COLO668 (cell line): ENCODE measurements around the gene TDRD9.

ENCODE experiments used
- DNase-seq: peaks from one replicate; lab custom pipeline; 2025; ENCODE audit not compliant: unreplicated experiment; lab: John Stamatoyannopoulos, UW

Gene TDRD9

DNA sequence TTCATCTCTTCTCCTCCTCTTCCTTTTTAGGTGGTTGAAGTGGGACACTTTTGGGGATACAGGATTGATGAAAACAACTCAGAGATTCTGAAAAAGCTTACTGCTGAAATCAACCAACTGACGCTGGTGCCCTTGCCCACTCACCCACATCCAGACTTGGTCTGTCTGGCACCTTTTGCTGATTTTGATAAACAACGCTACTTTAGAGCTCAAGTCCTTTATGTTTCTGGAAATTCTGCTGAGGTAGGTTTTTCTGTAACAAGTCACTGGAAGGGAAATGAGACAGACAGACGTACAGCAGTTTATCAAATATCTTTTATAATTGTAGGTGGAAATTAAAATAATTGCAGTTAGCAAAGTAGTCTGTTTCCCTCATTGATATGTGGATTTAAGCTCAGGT is 97.3 kb downstream of the TDRD9 start:
- no peak for DNase-seq

DNA sequence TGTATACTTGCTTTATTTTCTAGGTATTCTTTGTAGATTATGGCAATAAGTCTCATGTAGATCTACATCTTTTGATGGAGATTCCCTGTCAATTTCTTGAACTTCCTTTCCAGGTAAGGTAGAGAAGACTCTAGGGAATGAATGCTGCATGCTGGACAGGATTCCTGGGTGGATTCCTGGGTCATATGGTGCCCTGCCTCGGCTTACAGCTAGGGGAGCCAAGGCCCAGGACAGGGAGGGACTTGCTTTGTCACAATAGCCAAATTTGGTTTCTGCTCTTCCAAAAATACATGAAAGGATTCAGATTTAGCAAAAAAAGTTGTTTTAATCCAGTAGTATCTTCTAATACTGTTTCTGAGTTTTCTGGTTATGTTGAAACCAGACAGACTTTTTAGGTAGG is 97.8 kb downstream of the TDRD9 start:
- no peak for DNase-seq

DNA sequence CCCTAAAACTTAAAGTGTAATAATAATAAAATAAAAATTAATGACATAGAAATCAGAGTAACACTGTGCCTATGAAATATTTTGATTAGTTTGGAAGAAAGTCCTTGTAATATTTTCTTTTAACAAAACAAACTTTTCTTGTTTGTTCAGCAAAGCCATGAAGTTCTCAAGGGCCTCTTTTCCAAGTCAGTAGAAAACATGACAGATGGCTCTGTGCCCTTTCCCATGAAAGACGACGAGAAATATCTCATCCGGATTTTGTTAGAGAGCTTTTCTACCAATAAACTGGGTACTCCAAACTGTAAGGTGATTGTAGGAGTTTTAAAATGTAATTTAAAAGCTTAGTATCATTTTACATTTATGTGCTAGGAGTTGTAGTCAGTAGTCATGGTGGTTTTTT is 102.7 kb downstream of the TDRD9 start:
- DNase-seq, result no peak

- no peak for DNase-seq
Measured at GRCh38 chr14:104031384-104031783, 103.1 kb downstream of the TDRD9 start.

- no peak for DNase-seq
Measured at GRCh38 chr14:104034976-104035699, 106.9 kb downstream of the TDRD9 start.

DNA sequence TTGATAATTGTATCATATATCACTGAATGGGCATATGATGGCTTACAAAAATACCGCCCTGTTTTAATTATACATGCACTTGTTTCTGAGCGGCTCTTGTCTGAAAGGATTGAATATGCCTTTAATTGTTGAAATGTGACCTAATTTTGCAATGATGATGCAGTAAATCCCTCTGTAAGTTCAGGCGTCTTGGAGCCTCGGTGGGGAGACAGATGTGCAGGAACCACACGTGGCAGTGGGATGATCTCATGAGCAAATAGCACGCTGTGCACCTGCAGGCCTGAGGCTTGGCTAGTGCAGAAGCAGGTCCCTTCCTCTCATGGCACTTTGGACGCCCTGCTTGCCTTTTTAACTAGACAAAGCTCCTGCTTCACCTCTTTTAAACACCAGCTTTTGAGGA is 108.0 kb downstream of the TDRD9 start:
- peak; percentile 37 for DNase-seq

- no peak for DNase-seq
Measured at GRCh38 chr14:104037074-104037473, 108.8 kb downstream of the TDRD9 start.

- no peak for DNase-seq
Measured at GRCh38 chr14:104037903-104038302, 109.6 kb downstream of the TDRD9 start.

GRCh38 chr14:104039214-104039613 is 111.0 kb downstream of the TDRD9 start:
- no peak for DNase-seq

DNA sequence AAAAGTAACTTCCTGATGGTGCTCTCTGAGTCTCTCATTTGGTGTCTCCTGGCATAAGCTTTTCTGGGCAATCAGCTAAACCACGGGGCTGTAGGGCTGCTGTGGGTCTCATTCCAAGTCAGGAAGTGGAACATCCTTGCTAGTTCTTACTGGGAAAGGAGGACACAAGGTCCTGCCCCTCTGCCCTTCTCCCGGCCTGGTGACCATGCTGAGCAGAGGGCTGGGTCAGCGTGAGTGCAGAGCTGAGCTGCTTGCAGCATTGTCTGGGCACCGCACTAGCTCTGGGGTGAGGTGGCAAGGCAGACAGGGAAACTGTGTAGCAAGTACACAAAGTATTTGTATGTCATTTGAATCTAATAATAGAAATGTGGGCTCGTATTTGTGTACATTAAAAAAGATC is 112.3 kb downstream of the TDRD9 start:
- no peak for DNase-seq

DNA sequence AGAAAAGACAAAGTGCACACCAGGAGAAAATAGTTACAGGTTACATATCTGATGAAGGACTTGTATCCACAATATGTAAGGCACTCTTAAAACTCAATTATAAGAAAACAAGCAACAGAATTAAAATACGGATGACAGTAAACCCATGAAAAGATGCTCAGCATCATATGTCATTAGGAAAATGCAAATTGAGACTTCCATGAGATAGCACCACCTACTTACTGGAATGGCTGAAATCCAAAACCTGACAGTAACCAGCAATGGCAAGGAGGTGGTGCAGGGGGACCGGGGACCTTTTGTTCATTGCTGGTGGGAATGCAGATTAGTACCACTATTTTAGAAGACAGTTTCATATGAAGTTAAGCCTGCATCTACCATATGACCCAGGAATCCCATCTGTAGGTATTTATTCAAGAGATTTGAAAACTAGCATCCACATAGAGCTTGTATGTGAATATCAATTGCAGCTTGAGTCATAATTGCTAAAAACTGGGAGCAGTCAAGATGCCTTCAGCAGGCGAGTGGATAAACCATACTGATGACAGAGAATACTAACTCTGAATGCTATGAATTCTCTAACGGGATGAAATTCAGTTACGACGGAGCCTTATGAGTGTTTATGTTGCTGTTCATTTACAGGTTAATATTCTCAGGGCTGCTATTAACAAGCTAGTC is 113.3 kb downstream of the TDRD9 start:
- no peak for DNase-seq

- no peak for DNase-seq
Measured at GRCh38 chr14:104044016-104044415, 115.8 kb downstream of the TDRD9 start.

DNA sequence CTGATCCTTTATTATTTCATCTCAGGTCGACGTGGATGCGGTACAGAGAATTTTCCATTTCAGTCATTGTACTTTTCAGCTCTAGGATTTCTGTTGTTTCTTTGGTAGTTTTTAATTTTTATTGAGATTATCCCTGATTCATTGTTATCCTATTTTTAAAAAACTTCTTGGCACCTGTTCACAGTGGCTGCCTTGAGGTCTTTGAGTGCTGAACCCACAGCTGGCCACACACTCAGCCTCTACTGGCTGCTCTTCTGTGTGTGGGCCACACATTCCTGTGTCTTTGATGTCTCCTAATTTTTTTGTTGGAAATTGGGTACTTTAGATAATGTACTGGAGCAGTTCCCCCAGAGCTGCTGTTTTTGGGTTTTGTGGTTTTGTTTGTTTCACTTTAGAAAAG is 119.5 kb downstream of the TDRD9 start:
- DNase-seq, result no peak

DNA sequence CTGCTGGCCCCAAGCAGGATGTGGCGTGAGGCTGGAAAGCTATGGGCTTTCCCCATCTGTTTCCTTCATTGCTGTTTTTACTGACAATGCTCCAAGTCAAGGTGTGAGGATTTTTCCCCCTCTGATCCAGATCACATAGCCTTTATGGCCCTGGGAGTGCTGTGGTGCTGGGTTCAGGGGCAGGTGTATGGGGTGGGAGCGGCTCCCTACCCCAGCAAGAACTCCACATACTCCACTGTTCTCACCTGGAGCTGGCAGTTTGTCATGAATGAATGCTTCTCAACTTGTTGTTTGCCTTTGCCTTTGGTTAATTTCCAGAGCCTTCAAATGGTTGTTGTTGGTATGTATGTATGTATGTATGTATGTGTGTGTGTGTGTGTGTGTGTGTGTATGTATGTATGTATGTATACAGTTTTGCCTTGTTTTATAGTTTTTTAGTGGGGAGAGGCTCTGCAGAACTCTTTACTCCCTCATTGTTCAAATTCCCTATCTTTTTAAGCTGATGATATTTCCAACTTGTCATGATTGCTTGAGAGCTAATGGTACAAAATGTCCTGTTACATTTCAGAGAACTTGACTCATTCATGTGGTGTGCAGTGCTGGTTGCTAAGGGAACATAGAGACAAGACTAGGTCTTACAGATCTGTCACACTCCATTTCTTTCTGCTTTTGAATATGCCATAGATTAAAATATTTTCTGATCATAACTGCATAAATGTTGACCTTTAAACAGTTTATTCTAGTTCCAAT is 120.7 kb downstream of the TDRD9 start:
- no peak for DNase-seq

- DNase-seq, result no peak
Measured at GRCh38 chr14:104049576-104050240, 121.5 kb downstream of the TDRD9 start.

- no peak for DNase-seq
Measured at GRCh38 chr14:104051092-104051813, 123.0 kb downstream of the TDRD9 start.

DNA sequence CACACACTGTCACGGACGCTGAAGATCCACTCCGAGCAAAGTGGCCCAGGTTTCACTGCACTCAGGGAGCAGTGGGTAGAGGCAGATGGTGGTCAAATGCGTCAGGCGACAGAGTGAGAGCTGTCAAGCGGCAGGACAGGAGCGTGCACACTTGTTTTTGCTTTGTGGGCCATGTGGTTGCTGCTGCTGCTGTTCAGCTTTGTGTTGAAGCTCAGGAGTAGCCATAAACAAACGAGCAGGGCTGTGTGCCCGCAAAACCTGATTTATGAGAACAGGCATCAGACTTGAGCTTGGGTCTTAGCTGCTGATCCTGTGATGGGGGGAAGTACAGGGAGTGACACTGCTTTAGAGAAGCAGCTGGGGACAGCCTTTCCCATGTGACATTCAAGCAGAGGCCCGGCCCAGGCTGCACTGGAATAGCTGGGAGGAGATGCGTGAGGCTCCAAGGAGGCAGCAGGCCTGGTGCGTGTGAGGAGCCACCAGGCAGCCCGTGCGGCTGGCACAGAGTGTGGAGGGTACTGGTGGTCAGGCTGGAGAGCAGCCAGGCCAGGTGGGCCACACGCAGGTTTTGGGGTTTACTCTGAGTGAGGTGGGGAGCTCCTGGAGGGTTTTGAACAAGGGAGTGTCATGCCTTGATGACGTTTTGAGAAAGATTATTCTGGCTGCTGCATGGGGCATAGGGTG is 126.1 kb downstream of the TDRD9 start:
- DNase-seq, result no peak

DNA sequence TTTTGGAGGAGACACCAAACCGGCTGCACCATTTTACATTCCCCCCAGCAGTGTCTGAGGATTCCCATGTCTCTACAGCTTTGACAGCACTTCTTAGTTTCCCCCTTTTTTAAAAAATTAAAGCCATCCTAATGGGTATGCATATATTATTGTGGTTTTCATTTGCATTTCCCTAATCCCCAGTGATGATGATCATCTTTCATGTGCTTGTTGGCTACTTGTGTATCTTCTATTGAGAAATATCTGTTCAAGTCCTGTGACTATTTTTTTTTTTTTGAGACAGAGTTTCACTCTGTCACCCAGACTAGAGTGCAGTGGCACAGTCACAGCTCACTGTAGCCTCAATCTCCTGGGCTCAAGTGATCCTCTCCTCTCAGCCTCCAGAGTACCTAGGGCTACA is 134.0 kb downstream of the TDRD9 start:
- DNase-seq, result no peak

DNA sequence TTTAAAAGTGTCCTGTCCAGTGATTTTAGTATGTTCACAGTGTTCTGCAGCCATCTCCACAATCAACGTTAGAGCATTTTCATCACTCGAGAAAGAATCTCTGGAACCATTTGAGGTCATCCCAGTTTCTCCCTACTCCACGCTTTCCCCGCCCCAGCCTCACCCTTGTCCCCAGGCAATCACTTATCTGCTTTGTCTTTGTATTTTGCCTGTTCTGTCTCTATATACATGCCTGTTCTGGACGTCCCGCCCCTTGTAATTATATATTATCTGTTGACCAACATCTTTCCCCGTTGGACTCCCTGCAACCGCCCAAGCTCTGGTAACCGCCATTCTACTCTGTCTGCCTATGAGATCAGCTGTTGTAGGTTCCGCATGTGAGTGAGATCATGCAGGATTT is 135.7 kb downstream of the TDRD9 start:
- DNase-seq, result no peak

GRCh38 chr14:104066279-104066678 is 138.0 kb downstream of the TDRD9 start:
- DNase-seq, result no peak
